ENCODE results near the gene GRIN3B.

GRIN3B gene

GRCh38 chr19:1028062-1028926, 28.1 kb downstream of the GRIN3B start (continued):
- TF ChIP-seq ZNF394 (tag by site-specific recombination; IDR thresholded peaks at IDR 0.05; ENCODE audit: borderline replicate concordance) (0 out of 2 replicates have a peak, but pooled peaks have one; percentile 36), ZNF701 (tag by site-specific recombination; IDR thresholded peaks at IDR 0.05) (no peak), ZNF19 (tag by site-specific recombination; IDR thresholded peaks at IDR 0.05; ENCODE audit: low read depth) (no peak), ZNF350 (tag by site-specific recombination; IDR thresholded peaks at IDR 0.05) (no peak), ZNF768 (tag by site-specific recombination; IDR thresholded peaks at IDR 0.05) (peak; percentile 92), MZF1 (tag by site-specific recombination; IDR thresholded peaks at IDR 0.05; ENCODE audit: borderline replicate concordance) (no peak), SP3 (tag by site-specific recombination; IDR thresholded peaks at IDR 0.05) (peak; percentile 56), ZFP3 (tag by site-specific recombination; IDR thresholded peaks at IDR 0.05; ENCODE audit: low read depth) (no peak), ZNF704 (tag by site-specific recombination; IDR thresholded peaks at IDR 0.05) (no peak), OSR2 (tag by site-specific recombination; IDR thresholded peaks at IDR 0.05) (peak; percentile 52; the same call in 1 of the 2 replicates), ZSCAN23 (tag by site-specific recombination; IDR thresholded peaks at IDR 0.05) (no peak), ZFP37 (tag by site-specific recombination; IDR thresholded peaks at IDR 0.05) (no peak), ZNF133 (tag by site-specific recombination; IDR thresholded peaks at IDR 0.05) (no peak), ZNF391 (tag by site-specific recombination; IDR thresholded peaks at IDR 0.05; ENCODE audit: borderline replicate concordance, low read depth) (no peak), ZNF114 (tag by site-specific recombination; IDR thresholded peaks at IDR 0.05) (no peak), ZNF221 (tag by site-specific recombination; IDR thresholded peaks at IDR 0.05; ENCODE audit: borderline replicate concordance) (no peak), ZNF664 (tag by site-specific recombination; IDR thresholded peaks at IDR 0.05) (no peak), TCF7L2 (IDR thresholded peaks at IDR 0.05; ENCODE audit: borderline replicate concordance, low read depth, low read length) (0 out of 2 replicates have a peak, but pooled peaks have one; percentile 43), ZNF24 (tag by site-specific recombination; IDR thresholded peaks at IDR 0.05) (no peak; the same call in 1 of the 2 replicates), ZNF660 (tag by site-specific recombination; IDR thresholded peaks at IDR 0.05) (no peak), ZNF692 (tag by site-specific recombination; IDR thresholded peaks at IDR 0.05) (no peak), ZBTB7A (tag by site-specific recombination; IDR thresholded peaks at IDR 0.05; ENCODE audit: low read depth) (0 out of 2 replicates have a peak, but pooled peaks have one; percentile 51), GLI4 (tag by site-specific recombination; IDR thresholded peaks at IDR 0.05) (no peak), ZNF571 (tag by site-specific recombination; IDR thresholded peaks at IDR 0.05) (no peak), ZNF677 (tag by site-specific recombination; IDR thresholded peaks at IDR 0.05) (no peak), ZNF239 (tag by site-specific recombination; IDR thresholded peaks at IDR 0.05) (no peak), ZNF138 (tag by site-specific recombination; IDR thresholded peaks at IDR 0.05; ENCODE audit: borderline replicate concordance) (no peak), HOXC10 (CRISPR knock-in tag; IDR thresholded peaks at IDR 0.05) (no peak), KLF8 (tag by site-specific recombination; IDR thresholded peaks at IDR 0.05) (0 out of 2 replicates have a peak, but pooled peaks have one; percentile 63), ZNF121 (tag by site-specific recombination; IDR thresholded peaks at IDR 0.05) (no peak), ZNF18 (tag by site-specific recombination; IDR thresholded peaks at IDR 0.05) (peak; percentile 49; the same call in 1 of the 2 replicates), TSHZ1 (tag by site-specific recombination; IDR thresholded peaks at IDR 0.05; ENCODE audit: borderline replicate concordance) (no peak)
